Hematopoietic multipotent progenitor cell treated with erythropoietin and hydrocortisone succinate and interleukin-3 and kit ligand, for 17 days (in vitro differentiated cells): Measurements from ENCODE around the gene COL4A6.

Experiments
- DNase-seq: peaks from one replicate; pipeline ENCODE4 v3.0.0-alpha.2; 2015; ENCODE audit warnings: low spot score

The COL4A6 gene

GRCh38 chrX:108216919-108217571 lies 221.2 kb downstream of the COL4A6 start:
- DNase-seq: no peak

GRCh38 chrX:108216405-108216804 lies 221.8 kb downstream of the COL4A6 start:
- no peak for DNase-seq

- DNase-seq: no peak
Measured at GRCh38 chrX:108211301-108211700, 226.9 kb downstream of the COL4A6 start.

DNA sequence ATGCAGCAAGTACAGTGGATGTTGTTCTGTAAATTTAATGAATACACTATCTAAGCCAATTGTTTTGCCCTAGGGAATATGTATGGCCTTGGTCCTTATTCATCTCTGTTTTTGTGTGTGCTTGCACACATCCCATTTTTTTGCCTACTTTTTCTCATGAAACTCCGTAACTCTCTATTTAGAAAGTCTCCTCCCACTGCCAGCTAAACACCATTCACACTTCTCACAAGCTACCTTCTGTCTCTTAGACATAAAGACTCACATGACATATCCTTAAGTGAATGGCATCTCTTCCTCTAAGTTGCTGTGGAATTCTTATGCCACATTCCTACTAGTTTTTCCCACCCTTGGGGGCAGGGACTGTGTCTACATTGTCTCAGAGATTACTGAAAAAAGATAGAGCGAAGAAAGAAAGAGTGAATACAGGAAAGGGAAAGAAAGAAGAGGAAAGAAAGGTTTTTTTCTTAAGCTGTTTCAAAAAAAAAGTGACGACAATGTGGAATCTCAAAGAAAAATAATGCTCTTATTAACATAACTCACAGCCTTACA lies 229.1 kb downstream of the COL4A6 start:
- no peak for DNase-seq

GRCh38 chrX:108203540-108203939 lies 234.7 kb downstream of the COL4A6 start:
- DNase-seq: no peak

GRCh38 chrX:108199691-108200090 lies 238.5 kb downstream of the COL4A6 start:
- peak; percentile 4 for DNase-seq

GRCh38 chrX:108199041-108199440 lies 239.2 kb downstream of the COL4A6 start:
- no peak for DNase-seq

DNA sequence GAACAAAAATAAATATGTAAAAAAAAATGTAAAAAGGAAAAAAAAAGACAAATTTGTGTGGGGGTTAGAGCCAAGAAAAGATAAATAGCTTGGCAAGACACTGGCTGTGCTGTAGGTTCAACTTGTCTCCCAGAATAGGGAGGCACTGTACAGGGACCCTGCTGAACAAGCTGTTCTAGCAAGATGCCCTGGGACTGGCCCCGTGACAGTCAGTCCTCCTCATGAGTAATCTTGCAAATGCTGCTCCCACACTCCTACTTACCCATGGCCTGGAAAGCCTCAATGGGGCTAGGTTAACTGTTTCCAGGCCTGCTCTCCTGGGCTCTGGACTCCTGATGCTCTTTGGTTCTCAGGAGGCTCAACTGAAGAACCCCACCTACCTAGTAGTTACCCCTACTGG lies 239.8 kb downstream of the COL4A6 start:
- DNase-seq: no peak

DNA sequence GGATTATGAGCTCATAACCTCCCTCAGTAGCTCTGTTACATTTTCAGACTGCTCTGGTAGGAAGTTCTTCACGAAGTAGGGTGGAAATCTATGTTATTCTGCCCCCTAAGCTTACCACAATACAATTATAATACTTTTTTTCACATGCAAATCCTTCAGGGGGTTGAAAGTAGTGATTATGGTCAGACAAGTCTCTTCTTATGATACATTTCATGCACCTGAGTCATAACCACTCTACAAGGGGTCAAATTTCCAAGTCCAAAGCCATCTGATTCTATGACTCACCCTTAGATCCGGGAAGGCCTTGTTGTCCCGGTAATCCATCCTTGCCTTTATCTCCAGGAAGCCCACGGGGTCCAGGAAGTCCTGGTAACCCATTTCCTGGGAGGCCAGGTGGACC lies 251.4 kb downstream of the COL4A6 start:
- DNase-seq: no peak

DNA sequence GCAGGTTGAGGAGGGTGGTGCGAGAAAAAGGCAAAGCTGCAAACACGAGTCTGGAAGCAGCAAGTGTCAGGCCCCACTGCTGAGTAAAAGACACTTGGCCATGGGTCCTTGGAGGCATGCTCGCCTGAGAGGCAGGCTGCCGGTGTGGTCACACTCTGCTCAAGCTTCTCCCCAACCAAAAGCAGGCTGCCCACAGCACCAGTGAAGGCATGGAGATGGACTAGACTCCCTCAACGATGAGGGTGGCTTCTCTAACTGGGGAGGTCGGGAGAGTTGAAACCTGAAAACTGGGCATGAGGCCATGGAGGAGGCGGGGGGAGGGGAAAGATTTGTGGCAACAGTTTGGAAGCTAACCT lies 260.1 kb downstream of the COL4A6 start:
- DNase-seq: no peak

DNA sequence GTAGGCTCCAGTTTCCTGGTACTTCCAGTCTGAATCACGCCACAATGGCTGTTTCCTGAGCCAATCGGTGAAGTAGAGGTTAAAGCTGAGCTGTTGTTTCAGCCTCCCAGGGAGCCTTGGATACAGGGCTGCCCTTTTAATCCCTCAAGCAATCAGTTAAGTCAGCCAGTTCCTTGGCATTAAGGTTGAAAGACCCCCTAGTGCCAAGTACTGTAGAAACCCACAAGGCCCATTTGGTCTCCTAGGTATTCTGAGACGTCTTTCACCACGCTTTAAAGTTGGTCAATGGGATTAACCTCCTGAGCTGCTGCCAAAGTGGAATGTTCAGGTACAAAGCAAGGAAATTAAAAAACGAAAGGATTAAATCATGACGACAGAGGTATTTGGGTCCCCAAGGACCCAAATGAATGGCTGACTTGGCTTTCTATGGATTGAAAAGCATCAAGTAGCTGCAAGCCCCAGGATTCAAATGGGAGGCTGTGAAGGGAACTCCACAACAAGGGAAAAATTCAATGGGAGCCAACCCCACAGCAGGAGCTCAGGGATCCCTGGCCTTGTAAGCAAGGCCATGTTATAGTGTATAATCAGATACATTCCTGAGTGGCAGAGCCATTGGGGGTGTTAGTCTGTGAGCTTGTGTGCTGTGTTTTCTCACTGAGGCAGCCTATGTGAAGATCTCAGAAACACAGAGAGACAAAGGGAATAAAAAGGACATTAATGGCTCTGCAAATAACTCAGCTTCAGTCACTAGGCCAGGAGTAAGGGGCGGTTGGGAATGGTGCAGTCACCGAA lies 260.7 kb downstream of the COL4A6 start:
- DNase-seq: no peak

DNA sequence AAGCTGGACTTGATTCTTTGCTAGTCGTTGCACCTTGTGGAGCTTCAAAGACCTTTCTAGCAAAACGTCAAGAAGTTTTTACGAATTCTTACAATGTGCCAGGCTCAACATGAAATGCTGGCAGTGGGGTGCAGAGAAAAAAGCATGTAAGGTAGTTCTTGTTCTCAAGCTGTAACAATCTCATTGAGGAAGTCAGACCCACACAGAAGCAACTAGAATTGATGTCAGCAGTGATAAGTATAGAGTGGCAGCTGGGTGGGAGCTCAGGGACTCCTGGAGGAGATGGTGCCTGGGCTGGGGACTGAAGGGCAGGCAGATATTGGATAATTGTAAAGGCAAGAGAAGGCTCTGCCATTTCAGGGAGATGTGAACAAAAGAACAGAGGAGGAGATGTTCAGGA lies 264.3 kb downstream of the COL4A6 start:
- DNase-seq: no peak

DNA sequence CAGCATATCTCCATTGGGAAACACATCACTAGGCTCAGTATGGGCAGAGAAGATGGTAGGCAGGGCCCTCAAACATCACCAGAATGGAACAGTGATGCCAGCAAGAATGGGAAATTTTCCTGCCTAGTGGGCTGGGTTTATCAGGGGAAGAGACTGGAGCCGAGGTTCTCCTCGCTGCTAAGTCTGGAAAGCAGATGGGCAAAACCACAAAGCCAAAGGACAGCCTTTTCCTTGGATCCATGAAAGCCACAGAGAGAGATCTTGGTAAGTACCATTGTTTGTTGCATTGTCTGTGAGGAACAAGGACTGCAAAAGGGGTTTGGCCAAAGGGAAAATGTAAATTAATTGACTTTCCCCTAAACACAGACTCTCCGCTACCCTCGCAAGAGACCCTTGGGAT lies 266.6 kb downstream of the COL4A6 start:
- DNase-seq: no peak

- DNase-seq: no peak
Measured at GRCh38 chrX:108169768-108170167, 268.5 kb downstream of the COL4A6 start.

DNA sequence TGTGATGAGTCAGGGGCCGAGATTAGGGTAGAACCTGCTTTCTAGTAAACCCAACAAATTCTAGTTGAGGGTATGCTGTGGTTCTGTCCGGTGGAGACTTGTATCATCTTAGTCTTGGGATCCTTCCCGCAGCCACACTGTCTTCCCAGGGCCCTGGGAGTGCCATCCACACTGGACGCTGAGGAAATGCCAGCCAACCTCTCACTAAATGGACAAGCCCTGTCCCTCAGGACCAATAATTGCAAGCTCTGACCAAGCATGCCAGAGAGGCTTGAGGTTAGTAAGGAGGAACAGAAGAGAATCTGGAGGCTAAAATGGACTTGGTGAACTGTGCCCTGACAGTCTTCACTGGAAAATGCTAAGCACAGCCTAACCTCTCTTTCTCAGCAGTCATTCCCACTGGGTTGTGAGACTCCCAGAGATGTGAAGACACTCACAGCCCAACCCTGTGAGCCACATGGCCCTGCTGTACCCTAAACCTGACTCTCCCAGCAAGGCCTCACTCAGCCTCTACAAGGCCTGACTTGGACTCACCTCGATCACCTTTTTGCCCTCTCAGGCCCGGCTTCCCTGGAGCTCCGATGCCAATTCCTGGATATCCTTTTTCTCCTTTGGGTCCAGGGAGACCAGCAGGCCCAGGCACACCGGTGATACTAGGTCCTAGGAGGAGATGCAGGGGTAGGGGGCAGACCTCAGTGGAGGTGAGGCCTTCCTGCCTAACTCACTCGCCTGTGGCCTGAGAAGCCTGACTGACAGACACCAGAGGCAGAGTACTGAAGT lies 269.1 kb downstream of the COL4A6 start:
- no peak for DNase-seq

GRCh38 chrX:108167211-108167872 lies 270.9 kb downstream of the COL4A6 start:
- DNase-seq: no peak

DNA sequence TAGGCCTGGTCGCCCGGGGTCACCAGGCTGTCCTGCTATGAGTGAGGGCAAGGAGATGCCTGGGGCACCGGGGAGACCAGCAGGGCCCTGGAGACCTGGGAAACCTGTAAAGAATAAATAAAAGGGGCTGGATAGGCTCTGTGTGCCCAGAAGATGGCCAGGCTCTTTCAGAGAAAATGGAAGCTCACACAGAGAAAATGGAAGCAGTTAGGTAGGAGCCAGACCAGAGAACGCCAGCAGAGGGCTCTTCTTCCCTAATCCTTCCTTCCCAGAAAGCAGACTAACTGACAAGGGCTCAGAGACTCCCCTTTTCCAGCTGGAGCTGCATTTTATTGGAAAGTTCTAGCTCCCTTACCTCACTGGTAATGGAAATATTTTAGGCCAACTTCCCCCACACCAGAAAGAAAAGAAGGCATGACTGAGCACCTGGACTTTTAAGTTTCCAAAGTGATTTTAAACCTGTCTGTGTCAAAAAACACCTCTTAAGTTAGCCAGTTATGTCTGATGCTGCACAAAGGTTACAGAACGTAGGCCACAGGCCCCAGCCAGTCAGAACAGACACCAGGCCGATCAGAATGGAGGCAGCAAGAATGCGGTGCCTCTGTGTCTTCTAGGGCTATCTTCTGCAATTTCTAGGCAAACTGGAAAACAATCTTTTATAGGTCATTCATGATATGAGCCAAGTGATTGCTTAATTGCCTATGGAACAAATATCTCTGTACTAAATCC lies 272.7 kb downstream of the COL4A6 start:
- no peak for DNase-seq

DNA sequence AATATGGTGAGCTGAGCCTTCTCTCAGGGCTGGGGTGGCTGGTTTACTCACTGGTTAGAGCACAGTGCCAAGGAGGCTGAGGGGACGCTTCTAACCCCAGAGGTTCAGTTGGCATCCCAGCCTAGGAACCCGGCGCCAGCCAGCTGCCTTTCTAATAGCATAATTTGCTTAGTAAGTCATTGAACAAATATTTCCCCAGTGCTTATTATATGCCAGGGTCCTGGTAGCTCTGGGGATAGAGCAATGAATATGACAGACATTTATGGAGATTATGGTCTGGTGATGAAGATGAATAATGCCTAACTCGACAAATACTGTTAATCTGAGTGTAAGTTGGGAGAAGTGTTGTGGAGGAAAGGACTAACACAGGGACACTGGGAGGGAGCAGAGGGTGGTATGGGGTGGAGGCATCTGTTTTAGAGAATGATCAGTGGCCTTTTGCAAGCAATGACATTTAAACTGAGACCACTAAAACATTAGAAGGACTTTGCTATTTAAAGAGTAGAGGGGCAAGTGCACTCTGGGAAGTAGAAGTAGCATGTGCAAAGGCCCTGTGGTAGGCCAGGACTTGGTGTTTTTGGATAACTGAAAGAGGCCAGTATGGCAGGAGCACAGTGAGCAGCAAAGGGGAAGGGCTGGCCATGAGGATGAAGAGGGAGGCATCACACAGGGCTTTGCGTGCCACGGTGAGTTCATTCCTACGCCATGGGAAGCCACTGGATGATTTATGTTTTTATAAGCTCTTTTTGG lies 274.7 kb downstream of the COL4A6 start:
- DNase-seq: no peak

DNA sequence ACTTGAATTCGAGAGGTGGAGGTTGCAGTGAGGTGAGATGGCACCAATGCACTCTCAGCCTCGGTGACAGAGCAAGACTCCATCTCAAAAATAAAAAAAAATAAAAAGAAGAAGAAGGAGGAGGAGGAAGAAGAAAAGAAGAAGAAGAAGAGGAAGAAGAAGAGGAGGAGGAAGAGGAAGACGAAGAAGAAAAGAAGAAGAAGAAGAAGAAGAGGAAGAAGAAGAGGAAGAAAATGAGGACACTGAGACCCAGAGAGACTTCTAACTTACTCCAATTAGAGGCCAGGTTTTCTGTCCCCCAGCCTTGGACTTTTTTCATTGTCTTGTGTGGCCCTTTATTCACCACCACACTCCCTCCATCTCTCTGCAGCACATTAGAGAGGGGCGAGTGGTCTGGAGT lies 276.0 kb downstream of the COL4A6 start:
- no peak for DNase-seq

GRCh38 chrX:108160309-108160708 lies 277.9 kb downstream of the COL4A6 start:
- no peak for DNase-seq
